ENCODE measurements around the gene RBM12. TPM values are rescaled to one million over a fixed set of nuclear protein-coding genes. Genes with fewer than 3 reads are reported as not detected.
A peak's percentile ranks its signal among the peaks of the same experiment; 100 is the strongest.

RBM12 gene
- total RNA-seq, 4 donors from 2014 or later = 13.5 to 27.8 (median 21.4) TPM

- WGBS, 2 donors = 77 to 81% methylated on average over 12 of the region's 12 CpGs
- TF ChIP-seq, protein P1, sequence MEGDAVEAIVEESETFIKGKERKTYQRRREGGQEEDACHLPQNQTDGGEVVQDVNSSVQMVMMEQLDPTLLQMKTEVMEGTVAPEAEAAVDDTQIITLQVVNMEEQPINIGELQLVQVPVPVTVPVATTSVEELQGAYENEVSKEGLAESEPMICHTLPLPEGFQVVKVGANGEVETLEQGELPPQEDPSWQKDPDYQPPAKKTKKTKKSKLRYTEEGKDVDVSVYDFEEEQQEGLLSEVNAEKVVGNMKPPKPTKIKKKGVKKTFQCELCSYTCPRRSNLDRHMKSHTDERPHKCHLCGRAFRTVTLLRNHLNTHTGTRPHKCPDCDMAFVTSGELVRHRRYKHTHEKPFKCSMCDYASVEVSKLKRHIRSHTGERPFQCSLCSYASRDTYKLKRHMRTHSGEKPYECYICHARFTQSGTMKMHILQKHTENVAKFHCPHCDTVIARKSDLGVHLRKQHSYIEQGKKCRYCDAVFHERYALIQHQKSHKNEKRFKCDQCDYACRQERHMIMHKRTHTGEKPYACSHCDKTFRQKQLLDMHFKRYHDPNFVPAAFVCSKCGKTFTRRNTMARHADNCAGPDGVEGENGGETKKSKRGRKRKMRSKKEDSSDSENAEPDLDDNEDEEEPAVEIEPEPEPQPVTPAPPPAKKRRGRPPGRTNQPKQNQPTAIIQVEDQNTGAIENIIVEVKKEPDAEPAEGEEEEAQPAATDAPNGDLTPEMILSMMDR (IDR thresholded peaks at IDR 0.05) = no peak
- TF ChIP-seq POLR2A (IDR thresholded peaks at IDR 0.05) = no peak
- peak in 1 of 2 donors; percentile 79 for DNase-seq (ENCODE audit: low spot score in 2 of 2)
- intact Hi-C loops (cut with DNase I; ENCODE audit: low total_unique reads) = no loop called here
- no peak overlapping the region for H3K4me3 ChIP-seq (ENCODE audit: low read depth, poor library complexity, severe bottlenecking)
Observed at GRCh38 chr20:35702051-35702823, 37.5 kb upstream of the RBM12 start.

DNA sequence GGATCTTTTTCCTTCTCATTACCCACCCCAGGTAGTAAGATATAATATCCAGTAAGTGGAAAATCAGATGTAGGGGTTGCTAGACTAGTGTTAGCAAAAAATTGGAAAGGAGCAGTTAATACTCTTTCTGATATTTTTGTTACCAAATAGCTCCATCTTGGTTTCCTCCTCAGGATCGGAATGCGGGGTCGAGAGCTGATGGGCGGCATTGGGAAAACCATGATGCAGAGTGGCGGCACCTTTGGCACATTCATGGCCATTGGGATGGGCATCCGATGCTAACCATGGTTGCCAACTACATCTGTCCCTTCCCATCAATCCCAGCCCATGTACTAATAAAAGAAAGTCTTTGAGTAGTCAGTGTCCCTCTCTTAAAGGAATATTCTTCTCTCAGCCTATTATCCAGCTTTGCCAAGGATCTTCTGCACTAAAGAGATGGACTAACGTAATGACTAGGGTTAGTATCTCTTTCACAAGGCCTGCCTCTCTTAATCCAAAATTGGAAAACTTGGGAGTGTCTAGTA, 36.0 kb upstream of the RBM12 start:
- TF ChIP-seq POLR2A (IDR thresholded peaks at IDR 0.05) = no peak
- TF ChIP-seq, protein P1 (IDR thresholded peaks at IDR 0.05) = no peak
- peak in 1 of 2 donors; percentile 63 for DNase-seq (ENCODE audit: low spot score in 2 of 2)
- intact Hi-C loops (cut with DNase I; ENCODE audit: low total_unique reads) = no loop called here
- no peak overlapping the region for H3K4me3 ChIP-seq (ENCODE audit: low read depth, poor library complexity, severe bottlenecking)
- 88 to 89% methylated on average over 7 of the region's 7 CpGs for WGBS, 2 donors

- H3K4me3 ChIP-seq (ENCODE audit: low read depth, poor library complexity, severe bottlenecking) = peak overlapping the region; percentile 91
- intact Hi-C loops (cut with DNase I; ENCODE audit: low total_unique reads) = no loop called here
- no peak for DNase-seq (ENCODE audit: low spot score in 2 of 2)
- TF ChIP-seq POLR2A (IDR thresholded peaks at IDR 0.05) = no peak
- TF ChIP-seq, protein P1 (IDR thresholded peaks at IDR 0.05) = no peak
- 20 to 22% methylated on average over 6 of the region's 6 CpGs for WGBS, 2 donors
Observed at GRCh38 chr20:35699957-35700624, 35.4 kb upstream of the RBM12 start.

DNA sequence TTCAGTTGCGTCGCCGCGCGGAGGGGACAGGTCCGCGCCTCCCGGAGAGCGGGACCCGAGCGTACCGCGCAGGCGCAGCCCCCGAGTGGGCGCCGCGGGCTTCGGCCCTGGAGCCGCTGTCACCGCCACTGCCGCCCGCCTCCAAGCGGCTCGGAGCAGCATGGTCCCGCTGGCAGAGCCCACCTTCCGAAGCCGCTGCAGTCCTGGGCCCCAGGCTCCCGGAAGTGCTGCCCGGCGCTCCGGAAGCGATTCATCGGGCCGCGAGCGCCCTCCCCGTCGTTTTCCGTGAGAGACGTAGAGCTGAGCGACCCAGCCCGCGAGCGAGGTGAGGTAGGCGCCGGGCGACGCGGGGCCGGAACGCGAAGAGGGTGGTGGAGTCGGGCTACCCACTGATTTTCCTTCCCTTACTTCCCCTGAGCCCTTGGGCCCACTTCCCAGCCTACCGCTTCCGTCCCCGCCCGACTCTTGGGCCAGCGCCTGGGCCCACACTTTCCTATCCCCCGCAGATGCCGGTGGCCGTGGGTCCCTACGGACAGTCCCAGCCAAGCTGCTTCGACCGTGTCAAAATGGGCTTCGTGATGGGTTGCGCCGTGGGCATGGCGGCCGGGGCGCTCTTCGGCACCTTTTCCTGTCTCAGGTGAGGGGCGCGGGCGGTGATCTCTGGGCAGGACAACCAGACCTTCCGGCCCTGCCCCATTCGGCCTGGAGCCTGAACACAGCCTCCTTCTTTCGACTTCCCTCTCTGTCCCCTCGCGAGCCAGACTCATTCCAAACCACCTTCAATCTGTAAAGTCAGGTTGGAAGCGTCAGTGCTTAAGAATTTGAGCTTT, 34.6 kb upstream of the RBM12 start, which contains the start of the genes NFS1 and ROMO1:
TSS of gene NFS1 (minus strand) at position 226 of the 830 bp plus-strand sequence. CDS start at position 162, 64 bp downstream.
TSS of gene ROMO1 (plus strand) at position 279 of the 830 bp plus-strand sequence. CDS start at position 507, 228 bp downstream.
- 0% methylated on average over 35 to 48 of the region's 81 CpGs for WGBS, 2 donors
- intact Hi-C loops (cut with DNase I; ENCODE audit: low total_unique reads) = no loop called here
- peak; percentile 76 to 97 for DNase-seq (ENCODE audit: low spot score in 2 of 2)
- TF ChIP-seq POLR2A (IDR thresholded peaks at IDR 0.05) = no peak
- TF ChIP-seq, protein P1 (IDR thresholded peaks at IDR 0.05) = no peak
- H3K4me3 ChIP-seq (ENCODE audit: low read depth, poor library complexity, severe bottlenecking) = peak within 1 kb of the TSS; percentile 91
